Measurements from ENCODE around the gene SPANXN4. TPM values are rescaled to one million over a fixed set of nuclear protein-coding genes. Genes with fewer than 3 reads are reported as not detected.

Gene SPANXN4
- total RNA-seq, 2 donors from 2014 or later, result not detected

DNA sequence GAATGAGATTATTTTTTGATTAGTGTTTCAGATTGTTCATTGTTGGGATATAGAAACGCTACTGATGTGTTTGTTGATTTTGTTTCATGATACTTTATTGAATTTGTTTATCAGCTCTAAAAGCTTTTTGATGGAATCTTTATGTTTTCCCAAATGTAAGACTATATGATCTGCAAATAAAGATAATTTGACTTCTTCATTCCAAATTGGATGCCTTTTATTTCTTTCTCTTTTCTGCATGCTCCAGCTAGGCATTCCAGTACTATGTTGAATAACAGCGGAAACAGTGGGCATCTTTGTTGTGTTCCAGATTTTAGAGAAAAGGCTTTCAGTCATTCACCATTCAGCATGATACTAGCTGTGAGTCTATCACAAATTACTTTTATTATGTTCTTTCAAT, 21.8 kb downstream of the SPANXN4 start:
- ATAC-seq (ENCODE audit: insufficient number of reproducible peaks, low FRiP score, low read depth) (no peak), DNase-seq (ENCODE audit: low spot score) (no peak)
- Histone ChIP-seq H3K4me1 (ENCODE audit: control insufficient read depth in 1 of 2, low read depth in 2 of 2) (no peaks in the 10 kb centered on the region), H3K36me3 (no peaks in the 10 kb centered on the region), H3K4me3 (no peak overlapping the region), H3K9me3 (no peaks in the 10 kb centered on the region), H3K27ac (no peak overlapping the region), H3K27me3 (replicated peaks; ENCODE audit: insufficient read depth) (no peaks in the 10 kb centered on the region)
- TF ChIP-seq, protein P1, sequence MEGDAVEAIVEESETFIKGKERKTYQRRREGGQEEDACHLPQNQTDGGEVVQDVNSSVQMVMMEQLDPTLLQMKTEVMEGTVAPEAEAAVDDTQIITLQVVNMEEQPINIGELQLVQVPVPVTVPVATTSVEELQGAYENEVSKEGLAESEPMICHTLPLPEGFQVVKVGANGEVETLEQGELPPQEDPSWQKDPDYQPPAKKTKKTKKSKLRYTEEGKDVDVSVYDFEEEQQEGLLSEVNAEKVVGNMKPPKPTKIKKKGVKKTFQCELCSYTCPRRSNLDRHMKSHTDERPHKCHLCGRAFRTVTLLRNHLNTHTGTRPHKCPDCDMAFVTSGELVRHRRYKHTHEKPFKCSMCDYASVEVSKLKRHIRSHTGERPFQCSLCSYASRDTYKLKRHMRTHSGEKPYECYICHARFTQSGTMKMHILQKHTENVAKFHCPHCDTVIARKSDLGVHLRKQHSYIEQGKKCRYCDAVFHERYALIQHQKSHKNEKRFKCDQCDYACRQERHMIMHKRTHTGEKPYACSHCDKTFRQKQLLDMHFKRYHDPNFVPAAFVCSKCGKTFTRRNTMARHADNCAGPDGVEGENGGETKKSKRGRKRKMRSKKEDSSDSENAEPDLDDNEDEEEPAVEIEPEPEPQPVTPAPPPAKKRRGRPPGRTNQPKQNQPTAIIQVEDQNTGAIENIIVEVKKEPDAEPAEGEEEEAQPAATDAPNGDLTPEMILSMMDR (IDR thresholded peaks at IDR 0.05), result no peak

DNA sequence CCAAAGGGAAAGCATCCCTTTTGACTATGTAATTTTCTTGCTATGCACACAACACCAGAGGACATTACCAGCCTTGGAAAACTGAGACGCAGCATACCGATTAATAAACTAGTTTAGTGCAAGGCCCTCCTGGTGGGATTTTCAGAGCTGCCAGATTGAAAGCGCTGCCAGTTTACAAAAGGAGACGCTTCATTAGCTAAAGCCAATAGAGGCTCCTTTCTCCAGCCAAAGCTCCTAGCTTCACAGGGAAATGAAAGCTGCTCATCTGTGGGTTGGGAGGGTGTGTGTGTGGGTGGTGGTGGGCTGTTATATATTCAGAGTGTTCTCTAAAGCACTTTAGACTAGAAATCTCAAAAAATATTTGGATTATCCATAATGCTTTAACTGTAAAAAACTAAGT, 32.4 kb downstream of the SPANXN4 start:
- Histone ChIP-seq H3K4me1 (ENCODE audit: control insufficient read depth in 1 of 2, low read depth in 2 of 2) (no peaks in the 10 kb centered on the region), H3K27ac (no peak overlapping the region), H3K36me3 (no peaks in the 10 kb centered on the region), H3K27me3 (replicated peaks; ENCODE audit: insufficient read depth) (no peaks in the 10 kb centered on the region), H3K9me3 (no peaks in the 10 kb centered on the region), H3K4me3 (no peak overlapping the region)
- TF ChIP-seq, protein P1 (IDR thresholded peaks at IDR 0.05), result no peak
- ATAC-seq (ENCODE audit: insufficient number of reproducible peaks, low FRiP score, low read depth), result no peak
- no peak for DNase-seq (ENCODE audit: low spot score)

DNA sequence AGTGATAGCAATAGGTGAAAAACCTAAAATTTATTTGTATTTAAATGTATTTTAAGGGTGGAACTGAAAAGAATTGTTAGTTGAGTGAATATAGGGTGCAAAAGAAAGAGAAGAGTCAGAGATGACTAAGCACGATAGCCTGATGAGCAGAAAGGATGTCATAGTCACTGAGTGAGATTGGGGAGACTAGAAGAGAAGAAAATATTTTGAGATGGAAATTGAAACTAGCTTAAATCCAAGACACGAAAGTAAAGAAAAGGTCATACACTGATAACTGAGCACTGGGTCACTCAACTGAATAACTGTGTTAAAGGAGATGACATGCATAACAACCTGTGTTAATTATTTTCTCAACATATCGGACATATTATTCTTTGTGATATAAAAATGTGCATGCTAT, 55.5 kb downstream of the SPANXN4 start:
- TF ChIP-seq, protein P1 (IDR thresholded peaks at IDR 0.05), result no peak
- H3K4me3 ChIP-seq, result no peak overlapping the region
- no peak for ATAC-seq (ENCODE audit: insufficient number of reproducible peaks, low FRiP score, low read depth)

DNA sequence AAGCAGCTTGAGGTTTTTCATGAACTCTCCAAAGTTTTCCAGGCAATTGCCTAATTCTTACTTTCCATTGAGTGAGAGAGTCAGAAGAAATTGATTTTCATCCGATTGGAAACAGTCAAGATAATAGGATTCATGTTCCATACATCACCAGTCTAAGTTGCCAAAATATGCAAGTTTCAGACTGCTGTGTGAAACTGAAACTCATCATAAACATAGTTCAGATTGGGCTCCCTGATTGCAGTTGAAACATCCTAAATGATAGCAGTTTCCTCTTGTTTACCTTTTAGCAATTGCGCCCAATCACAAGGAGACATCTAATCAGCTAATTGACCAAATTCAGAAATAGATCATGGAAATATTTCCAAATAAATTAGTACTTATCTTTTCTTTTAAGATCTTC, 56.8 kb downstream of the SPANXN4 start:
- Histone ChIP-seq H3K4me3 (no peak overlapping the region), H3K27ac (no peak overlapping the region), H3K27me3 (replicated peaks; ENCODE audit: insufficient read depth) (no peaks in the 10 kb centered on the region), H3K4me1 (ENCODE audit: control insufficient read depth in 1 of 2, low read depth in 2 of 2) (no peaks in the 10 kb centered on the region), H3K9me3 (no peaks in the 10 kb centered on the region), H3K36me3 (no peaks in the 10 kb centered on the region)
- TF ChIP-seq, protein P1 (IDR thresholded peaks at IDR 0.05), result no peak
- no peak for ATAC-seq (ENCODE audit: insufficient number of reproducible peaks, low FRiP score, low read depth)
- no peak for DNase-seq (ENCODE audit: low spot score)

More for the DNA sequence above, 55.5 kb downstream of the SPANXN4 start:
- Histone ChIP-seq H3K9me3 (no peaks in the 10 kb centered on the region), H3K4me1 (ENCODE audit: control insufficient read depth in 1 of 2, low read depth in 2 of 2) (no peaks in the 10 kb centered on the region), H3K27ac (no peak overlapping the region), H3K36me3 (no peaks in the 10 kb centered on the region), H3K27me3 (replicated peaks; ENCODE audit: insufficient read depth) (no peaks in the 10 kb centered on the region)
- no peak for DNase-seq (ENCODE audit: low spot score)

Measured in thoracic aorta (tissue), 2 donors.